Measurements from ENCODE around the gene SPATA32.

SPATA32 gene

DNA sequence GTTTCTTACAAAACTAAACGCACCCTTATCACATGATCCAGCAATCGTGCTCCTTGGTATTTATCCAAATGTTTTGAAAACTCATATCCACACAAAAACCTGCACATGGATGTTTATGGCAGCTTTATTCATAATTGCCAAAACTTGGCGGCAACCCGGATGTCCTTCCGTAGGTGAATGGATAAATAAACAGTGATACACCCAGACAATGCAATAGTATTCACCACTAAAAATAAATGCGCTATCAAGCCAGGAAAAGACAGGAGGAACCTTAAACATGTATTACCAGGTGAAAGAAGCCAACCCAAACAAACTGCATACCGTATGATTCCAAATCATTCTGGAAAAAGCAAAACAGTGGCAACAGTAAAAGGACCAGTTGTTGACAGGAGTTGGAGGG, 10.0 kb downstream of the SPATA32 start:
- H3K4me2 ChIP-seq = no peak overlapping the region
- peaks cover 21% of the 10 kb centered on the region for H3K36me3 ChIP-seq
- no peaks in the 10 kb centered on the region for H3K27me3 ChIP-seq
- 0 out of 2 replicates have a peak, but pooled peaks cover 6% of the 10 kb centered on the region for H3K9me3 ChIP-seq
- 0 out of 2 replicates have a peak, but pooled peaks cover 2% of the 10 kb centered on the region for H4K20me1 ChIP-seq
- no peak overlapping the region for H3K27ac ChIP-seq
- no peak overlapping the region for H3K9ac ChIP-seq
- no peak overlapping the region for H3K4me3 ChIP-seq
- TF ChIP-seq Cebpa-rat (IDR thresholded peaks at IDR 0.05) = no peak
- peaks cover 61% of the 10 kb centered on the region for H3K4me1 ChIP-seq

DNA sequence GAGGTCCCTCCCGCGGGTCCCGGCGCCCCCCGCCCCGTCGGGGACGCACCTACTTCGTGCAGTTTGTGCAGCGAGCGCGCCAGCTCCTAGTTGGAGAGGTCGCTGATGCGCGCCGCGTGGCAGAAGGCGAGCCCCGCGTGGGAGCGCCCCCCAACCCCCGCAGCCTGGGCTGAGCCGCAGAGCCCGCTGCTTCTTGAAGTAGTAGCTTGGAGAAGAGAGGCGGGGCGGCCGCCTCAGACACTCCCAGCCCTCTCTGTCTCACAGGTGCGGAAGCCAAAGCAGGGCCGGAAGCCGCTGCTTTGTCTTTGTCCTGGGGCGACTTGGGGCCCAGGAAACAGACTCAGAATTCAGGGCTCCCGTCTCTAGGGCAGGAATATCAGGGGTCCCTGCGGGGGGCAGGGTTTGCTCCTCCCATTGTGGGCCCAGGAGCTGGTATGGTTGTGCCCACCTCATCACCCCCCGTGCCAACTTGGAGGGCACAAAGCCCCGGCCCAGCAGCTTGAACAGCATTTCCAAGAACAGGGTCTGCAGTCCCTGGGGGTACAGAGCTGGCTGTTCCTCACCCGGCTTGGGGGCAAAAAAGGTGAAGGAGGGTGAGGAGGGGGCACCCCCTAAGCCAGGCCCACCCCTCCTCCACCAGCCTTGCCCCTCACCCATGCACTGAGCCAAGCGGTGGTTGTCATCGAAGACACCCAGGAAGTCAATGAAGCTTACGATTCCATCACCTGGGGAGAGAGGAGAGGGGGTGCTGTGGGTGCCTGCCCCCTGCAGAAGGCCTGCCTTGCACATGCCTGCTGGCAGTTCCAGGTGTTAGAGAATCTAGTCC, 13.5 kb downstream of the SPATA32 start:
- H3K36me3 ChIP-seq = peaks cover 55% of the 10 kb centered on the region
- peak overlapping the region; percentile 86 for H3K9ac ChIP-seq
- H3K9me3 ChIP-seq = 0 out of 2 replicates have a peak, but pooled peaks cover 6% of the 10 kb centered on the region
- H4K20me1 ChIP-seq = peaks cover 24% of the 10 kb centered on the region; the same call in 1 of the 2 replicates
- peak overlapping the region; percentile 97 for H3K4me2 ChIP-seq
- no peaks in the 10 kb centered on the region for H3K27me3 ChIP-seq
- TF ChIP-seq Cebpa-rat (IDR thresholded peaks at IDR 0.05) = no peak
- H3K27ac ChIP-seq = peak overlapping the region; percentile 87
- H3K4me1 ChIP-seq = peaks cover 38% of the 10 kb centered on the region
- peak overlapping the region; percentile 86 for H3K4me3 ChIP-seq

DNA sequence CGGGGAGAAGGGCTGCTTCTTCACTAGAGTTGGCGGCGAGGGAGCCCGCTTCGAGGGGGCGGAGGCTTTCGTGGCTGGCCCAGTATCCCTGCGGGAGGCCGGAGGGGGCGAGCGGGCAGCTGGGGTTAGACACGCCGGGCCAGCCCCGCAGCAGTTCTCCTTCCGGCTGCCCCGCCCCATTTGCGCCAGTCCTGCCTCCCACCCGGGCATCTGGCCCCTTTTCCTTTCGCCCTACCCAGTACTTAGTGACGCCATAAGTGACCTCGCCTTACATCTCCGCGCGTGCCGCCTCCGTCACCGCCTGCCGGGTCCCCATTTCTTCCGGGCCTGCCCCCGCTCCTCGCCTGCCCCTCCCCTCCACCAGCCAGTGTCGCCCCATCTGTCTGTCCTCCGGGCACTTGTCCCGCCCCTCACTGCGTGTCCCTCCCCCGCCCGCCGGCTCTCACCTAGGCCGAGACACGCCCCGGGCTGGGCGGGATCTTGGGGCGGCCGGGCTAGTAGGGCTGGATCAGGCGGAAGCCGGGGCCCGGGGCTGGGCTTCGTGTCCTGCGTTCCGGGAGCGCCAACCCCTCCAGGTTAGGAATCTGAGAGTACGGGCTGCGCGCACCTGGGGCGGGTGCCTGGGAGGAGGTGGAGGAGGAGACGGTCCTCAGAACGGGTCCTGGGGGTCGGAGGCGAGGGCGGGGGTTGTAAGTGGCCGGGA, 14.3 kb downstream of the SPATA32 start:
- Histone ChIP-seq H3K9ac (peak overlapping the region; percentile 86), H3K4me1 (peaks cover 38% of the 10 kb centered on the region), H3K27ac (peak overlapping the region; percentile 87), H3K27me3 (no peaks in the 10 kb centered on the region), H4K20me1 (peaks cover 24% of the 10 kb centered on the region; the same call in 1 of the 2 replicates), H3K4me3 (peak overlapping the region; percentile 86), H3K4me2 (peak overlapping the region; percentile 97), H3K9me3 (0 out of 2 replicates have a peak, but pooled peaks cover 6% of the 10 kb centered on the region), H3K36me3 (peaks cover 63% of the 10 kb centered on the region)
- TF ChIP-seq Cebpa-rat (IDR thresholded peaks at IDR 0.05) = no peak

DNA sequence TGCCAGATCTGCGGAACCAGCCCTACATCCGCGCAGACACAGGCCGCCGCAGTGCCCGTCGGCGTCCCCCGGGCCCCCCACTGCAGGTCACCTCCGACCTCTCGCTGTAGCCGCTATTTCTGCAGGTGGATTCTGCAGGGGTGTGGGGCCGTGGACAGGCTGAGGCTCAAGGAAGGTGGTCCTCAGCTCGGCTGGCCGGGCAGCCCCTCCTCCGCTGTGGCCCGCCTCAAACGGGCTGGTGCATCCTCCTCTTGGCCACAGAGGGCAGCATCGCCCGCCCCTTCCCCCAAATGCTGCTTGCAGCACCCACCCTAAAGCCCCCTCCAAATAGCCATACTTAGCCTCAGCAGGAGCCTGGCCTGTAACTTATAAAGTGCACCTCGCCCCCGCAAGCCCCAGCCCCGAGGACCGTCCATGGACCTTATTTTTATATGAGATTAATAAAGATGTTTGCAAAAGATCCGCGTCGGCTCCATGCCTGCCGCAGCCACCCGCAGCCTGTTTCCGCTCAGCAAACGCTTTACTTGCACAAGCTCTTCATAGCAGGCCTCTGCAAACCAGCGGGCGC, 14.9 kb downstream of the SPATA32 start:
- Histone ChIP-seq H3K9ac (peak overlapping the region; percentile 86), H3K27me3 (no peaks in the 10 kb centered on the region), H3K9me3 (0 out of 2 replicates have a peak, but pooled peaks cover 6% of the 10 kb centered on the region), H3K4me2 (peak overlapping the region; percentile 97), H3K4me3 (peak overlapping the region; percentile 86), H4K20me1 (peaks cover 24% of the 10 kb centered on the region; the same call in 1 of the 2 replicates), H3K4me1 (peaks cover 38% of the 10 kb centered on the region), H3K36me3 (peaks cover 69% of the 10 kb centered on the region), H3K27ac (peak overlapping the region; percentile 87)
- TF ChIP-seq Cebpa-rat (IDR thresholded peaks at IDR 0.05) = no peak

DNA sequence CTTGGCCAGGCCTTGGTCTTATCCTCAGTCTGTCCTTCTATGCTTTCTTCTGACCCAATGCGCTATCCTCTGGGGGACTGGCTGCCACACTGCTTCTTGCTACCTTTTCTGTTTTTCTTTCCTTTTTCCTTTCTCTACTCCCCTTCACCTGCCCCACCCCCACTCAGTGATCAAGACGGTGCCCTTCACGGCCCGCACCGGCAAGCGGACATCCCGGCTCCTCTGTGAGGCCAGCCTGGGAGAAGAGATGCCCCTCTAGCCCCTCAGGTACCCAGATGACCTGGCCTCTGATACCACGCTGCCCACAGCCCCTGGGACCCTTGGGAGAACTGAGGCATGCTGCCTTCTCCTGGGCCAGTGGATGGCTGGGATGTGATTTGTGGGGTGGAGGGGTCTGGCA, 15.6 kb downstream of the SPATA32 start:
- Histone ChIP-seq H4K20me1 (peaks cover 24% of the 10 kb centered on the region; the same call in 1 of the 2 replicates), H3K9ac (no peak overlapping the region), H3K27ac (0 out of 2 replicates have a peak overlapping the region, but pooled peaks have one; percentile 87), H3K4me2 (peak overlapping the region; percentile 97), H3K4me1 (peaks cover 38% of the 10 kb centered on the region), H3K9me3 (0 out of 2 replicates have a peak, but pooled peaks cover 6% of the 10 kb centered on the region), H3K4me3 (peak overlapping the region; percentile 86; the same call in 1 of the 2 replicates), H3K27me3 (no peaks in the 10 kb centered on the region), H3K36me3 (peaks cover 72% of the 10 kb centered on the region)
- TF ChIP-seq Cebpa-rat (IDR thresholded peaks at IDR 0.05) = no peak

DNA sequence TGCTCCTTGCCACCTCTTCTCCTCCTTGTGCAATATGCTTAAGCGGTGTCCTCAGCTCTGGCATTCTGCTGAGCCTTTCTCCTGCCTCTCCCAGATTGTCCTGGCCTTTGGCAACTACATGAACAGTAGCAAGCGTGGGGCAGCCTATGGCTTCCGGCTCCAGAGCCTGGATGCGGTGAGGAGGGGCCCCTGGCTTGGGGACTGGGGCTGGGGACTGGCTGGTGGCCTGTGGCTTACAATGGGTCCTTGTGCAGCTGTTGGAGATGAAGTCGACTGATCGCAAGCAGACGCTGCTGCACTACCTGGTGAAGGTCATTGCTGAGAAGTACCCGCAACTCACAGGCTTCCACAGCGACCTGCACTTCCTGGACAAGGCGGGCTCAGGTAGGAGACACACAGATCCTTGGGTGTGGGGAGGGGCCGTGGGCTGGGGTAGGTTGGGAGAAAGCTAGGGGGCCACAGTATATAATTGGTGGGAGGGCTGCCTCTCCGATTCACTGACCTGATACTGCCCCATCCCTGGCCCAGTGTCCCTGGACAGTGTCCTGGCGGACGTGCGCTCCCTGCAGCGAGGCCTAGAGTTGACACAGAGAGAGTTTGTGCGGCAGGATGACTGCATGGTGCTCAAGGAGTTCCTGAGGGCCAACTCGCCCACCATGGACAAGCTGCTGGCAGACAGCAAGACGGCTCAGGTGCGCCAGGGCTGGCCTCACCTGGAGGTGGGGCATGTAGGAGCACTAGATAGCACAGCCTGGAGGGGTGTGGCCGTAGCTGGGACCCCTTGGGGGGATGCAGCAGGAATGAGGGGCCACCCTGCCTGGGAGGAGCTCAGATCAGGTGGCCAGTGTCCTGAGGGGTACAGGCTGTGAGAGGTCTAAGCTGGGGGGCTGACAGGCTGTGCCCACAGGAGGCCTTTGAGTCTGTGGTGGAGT, 16.9 kb downstream of the SPATA32 start:
- H3K4me2 ChIP-seq = no peak overlapping the region
- TF ChIP-seq Cebpa-rat (IDR thresholded peaks at IDR 0.05) = no peak
- no peaks in the 10 kb centered on the region for H3K27me3 ChIP-seq
- no peaks in the 10 kb centered on the region for H3K9me3 ChIP-seq
- H3K9ac ChIP-seq = no peak overlapping the region
- H3K36me3 ChIP-seq = peaks cover 72% of the 10 kb centered on the region
- peaks cover 37% of the 10 kb centered on the region for H3K4me1 ChIP-seq
- no peak overlapping the region for H3K27ac ChIP-seq
- H3K4me3 ChIP-seq = no peak overlapping the region
- H4K20me1 ChIP-seq = peaks cover 29% of the 10 kb centered on the region; the same call in 1 of the 2 replicates

DNA sequence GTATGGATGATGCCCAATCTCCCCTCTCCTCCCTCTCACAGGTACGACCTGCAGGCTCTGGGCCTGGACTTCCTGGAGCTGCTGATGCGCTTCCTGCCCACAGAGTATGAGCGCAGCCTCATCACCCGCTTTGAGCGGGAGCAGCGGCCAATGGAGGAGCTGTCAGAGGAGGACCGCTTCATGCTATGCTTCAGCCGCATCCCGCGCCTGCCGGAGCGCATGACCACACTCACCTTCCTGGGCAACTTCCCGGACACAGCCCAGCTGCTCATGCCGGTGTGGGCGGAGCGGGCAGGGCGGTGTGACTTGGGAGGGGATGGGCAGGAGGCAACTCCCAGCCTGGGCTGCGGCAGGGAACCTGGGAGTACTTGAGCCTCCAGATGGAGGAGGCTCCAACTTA, 18.1 kb downstream of the SPATA32 start:
- Histone ChIP-seq H3K4me2 (no peak overlapping the region), H3K4me3 (no peak overlapping the region), H3K27me3 (no peaks in the 10 kb centered on the region), H4K20me1 (peaks cover 36% of the 10 kb centered on the region; the same call in 1 of the 2 replicates), H3K27ac (no peak overlapping the region), H3K9ac (no peak overlapping the region), H3K36me3 (peaks cover 78% of the 10 kb centered on the region), H3K4me1 (peaks cover 25% of the 10 kb centered on the region), H3K9me3 (no peaks in the 10 kb centered on the region)
- no peak for TF ChIP-seq Cebpa-rat (IDR thresholded peaks at IDR 0.05)

DNA sequence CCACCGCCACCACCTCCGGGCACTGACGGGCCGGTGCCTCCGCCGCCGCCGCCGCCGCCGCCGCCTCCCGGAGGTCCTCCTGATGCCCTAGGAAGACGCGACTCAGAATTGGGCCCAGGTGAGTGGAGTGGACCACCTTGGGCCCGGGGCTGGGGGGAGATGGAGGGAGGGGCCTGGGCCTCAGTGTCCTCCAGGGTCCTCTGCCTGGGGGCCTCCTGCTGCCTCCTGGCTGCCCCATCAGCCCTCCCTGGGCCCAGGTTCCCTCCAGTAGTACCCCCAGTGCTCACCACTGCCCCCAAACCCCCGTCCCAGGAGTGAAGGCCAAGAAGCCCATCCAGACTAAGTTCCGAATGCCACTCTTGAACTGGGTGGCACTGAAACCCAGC, 19.9 kb downstream of the SPATA32 start:
- Histone ChIP-seq H3K4me2 (no peak overlapping the region), H3K27ac (no peak overlapping the region), H3K36me3 (peaks cover 96% of the 10 kb centered on the region), H3K9me3 (no peaks in the 10 kb centered on the region), H3K4me1 (peaks cover 13% of the 10 kb centered on the region), H3K27me3 (no peaks in the 10 kb centered on the region), H3K9ac (no peak overlapping the region), H3K4me3 (no peak overlapping the region), H4K20me1 (peaks cover 50% of the 10 kb centered on the region)
- TF ChIP-seq Cebpa-rat (IDR thresholded peaks at IDR 0.05) = no peak

Measured in BLaER1 (cell line).